Retina (tissue), 1 donor: ENCODE measurements around the gene MRPS2.
"Not testable (repeated sequence)": the region's sequence is repeated elsewhere in the genome, so short reads cannot be mapped to it uniquely, and the experiment has no call there.

Experiments used
- DNase-seq: peaks from one replicate; pipeline ENCODE4 v3.0.0-alpha.2; 2016

Gene MRPS2

GRCh38 chr9:135500525-135501260, at the start of gene MRPS2:
Gene MRPS2, plus strand, starts transcription at chr9:135500682. Its CDS starts 29 bp downstream, at chr9:135500711.
- peak; percentile 93 for DNase-seq

GRCh38 chr9:135450956-135451355, 49.5 kb upstream of the MRPS2 start:
- no peak for DNase-seq

GRCh38 chr9:135451909-135452308, 48.6 kb upstream of the MRPS2 start:
- not testable (repeated sequence) for DNase-seq

GRCh38 chr9:135454737-135455136, 45.7 kb upstream of the MRPS2 start:
- DNase-seq: no peak

GRCh38 chr9:135455401-135456030, 45.0 kb upstream of the MRPS2 start:
- no peak for DNase-seq

- DNase-seq: no peak
Observed at GRCh38 chr9:135456436-135457104, 43.9 kb upstream of the MRPS2 start.

- not testable (repeated sequence) for DNase-seq
Observed at GRCh38 chr9:135458478-135458877, 42.0 kb upstream of the MRPS2 start.

- no peak for DNase-seq
Observed at GRCh38 chr9:135461936-135462335, 38.5 kb upstream of the MRPS2 start.

GRCh38 chr9:135463140-135463539, 37.3 kb upstream of the MRPS2 start:
- no peak for DNase-seq

GRCh38 chr9:135464181-135464580, 36.3 kb upstream of the MRPS2 start:
- no peak for DNase-seq

- DNase-seq: no peak
Observed at GRCh38 chr9:135468854-135469521, 31.5 kb upstream of the MRPS2 start.

- peak; percentile 46 for DNase-seq
Observed at GRCh38 chr9:135471791-135472640, 28.5 kb upstream of the MRPS2 start.

GRCh38 chr9:135473972-135474543, 26.4 kb upstream of the MRPS2 start:
- no peak for DNase-seq

GRCh38 chr9:135474915-135475314, 25.6 kb upstream of the MRPS2 start:
- peak; percentile 75 for DNase-seq

- no peak for DNase-seq
Observed at GRCh38 chr9:135476561-135477355, 23.7 kb upstream of the MRPS2 start.

- no peak for DNase-seq
Observed at GRCh38 chr9:135478191-135478590, 22.3 kb upstream of the MRPS2 start.

GRCh38 chr9:135478829-135479468, 21.5 kb upstream of the MRPS2 start:
- DNase-seq: peak; percentile 66

- no peak for DNase-seq
Observed at GRCh38 chr9:135479469-135480052, 20.9 kb upstream of the MRPS2 start, which contains the start of gene PPP1R26. Gene PPP1R26, plus strand, starts transcription at chr9:135479782. Its CDS starts 4,729 bp downstream, at chr9:135484511.

- peak; percentile 65 for DNase-seq
Observed at GRCh38 chr9:135480071-135480939, 20.2 kb upstream of the MRPS2 start.
